22Rv1 (cell line): ENCODE measurements around the gene CDKN2AIP.

Source experiments
- ZFX ChIP-seq: fragments of 450-650 bp; IDR thresholded peaks from 2 replicates; pipeline ENCODE4 v1.6.1; 2017; ENCODE audit warnings: antibody characterized with exemption, borderline replicate concordance
- TF ChIP-seq, protein P1 (sequence below): fragments of 450-650 bp; IDR thresholded peaks from 2 replicates; pipeline ENCODE4 v1.5.1; 2017; ENCODE audit warnings: mild to moderate bottlenecking

DNA sequence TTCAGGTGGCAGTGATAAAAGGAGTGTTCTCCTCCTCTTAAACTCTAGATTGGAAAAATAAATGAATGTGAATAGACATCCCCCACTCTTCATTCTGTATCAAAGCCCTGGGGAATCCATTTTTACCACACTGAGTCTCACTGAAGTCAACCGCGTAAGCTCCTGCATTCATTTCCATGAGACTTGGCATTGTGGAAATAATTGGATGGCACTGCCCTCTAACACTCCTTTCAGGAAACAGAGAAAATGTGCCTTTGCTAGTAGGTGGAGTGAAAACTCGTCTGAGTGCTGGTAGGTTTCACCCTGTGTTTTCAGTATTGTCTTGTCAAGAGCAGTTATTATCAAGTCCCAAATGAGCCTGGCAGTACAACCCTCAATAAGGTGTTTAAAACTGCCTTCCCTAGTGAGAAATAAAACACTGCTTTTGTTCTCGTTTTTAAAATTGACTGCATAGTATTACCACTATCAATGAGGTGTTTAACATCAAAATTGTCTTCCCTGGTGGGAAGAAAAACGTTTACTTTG is 9.7 kb upstream of the CDKN2AIP start:
- TF ChIP-seq, protein P1, sequence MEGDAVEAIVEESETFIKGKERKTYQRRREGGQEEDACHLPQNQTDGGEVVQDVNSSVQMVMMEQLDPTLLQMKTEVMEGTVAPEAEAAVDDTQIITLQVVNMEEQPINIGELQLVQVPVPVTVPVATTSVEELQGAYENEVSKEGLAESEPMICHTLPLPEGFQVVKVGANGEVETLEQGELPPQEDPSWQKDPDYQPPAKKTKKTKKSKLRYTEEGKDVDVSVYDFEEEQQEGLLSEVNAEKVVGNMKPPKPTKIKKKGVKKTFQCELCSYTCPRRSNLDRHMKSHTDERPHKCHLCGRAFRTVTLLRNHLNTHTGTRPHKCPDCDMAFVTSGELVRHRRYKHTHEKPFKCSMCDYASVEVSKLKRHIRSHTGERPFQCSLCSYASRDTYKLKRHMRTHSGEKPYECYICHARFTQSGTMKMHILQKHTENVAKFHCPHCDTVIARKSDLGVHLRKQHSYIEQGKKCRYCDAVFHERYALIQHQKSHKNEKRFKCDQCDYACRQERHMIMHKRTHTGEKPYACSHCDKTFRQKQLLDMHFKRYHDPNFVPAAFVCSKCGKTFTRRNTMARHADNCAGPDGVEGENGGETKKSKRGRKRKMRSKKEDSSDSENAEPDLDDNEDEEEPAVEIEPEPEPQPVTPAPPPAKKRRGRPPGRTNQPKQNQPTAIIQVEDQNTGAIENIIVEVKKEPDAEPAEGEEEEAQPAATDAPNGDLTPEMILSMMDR: no peak
- TF ChIP-seq ZFX: no peak
